HepG2 (cell line): ENCODE results near the gene SAMSN1. TPM values are rescaled to one million over a fixed set of nuclear protein-coding genes. Genes with fewer than 3 reads are reported as not detected.

Source experiments
- ATAC-seq: fragments of 200-7000 bp; cut with Tn5 transposase; 3 replicates; pipeline ENCODE4 v1.9.1; 2020; ENCODE audit warnings: mild to moderate bottlenecking, moderate library complexity
- BruUV-seq: library from RNA; stranded (reverse); fragments of 400-500 nt; replicated peaks from 2 replicates; lab custom pipeline; 2021; lab: Mats Ljungman, UMichigan
- CTCF ChIA-PET: fragments of 300-600 bp; formaldehyde crosslinking; extraction: SDS; loops from one replicate; lab custom pipeline; 2021; ENCODE audit warnings: low total read pairs, inconsistent platforms, low intra/inter-chr PET ratio; lab: Yijun Ruan, JAX
- POLR2A ChIA-PET: fragments of 350-600 bp; sonication (Branson Sonifier 250); formaldehyde crosslinking; loops from one replicate; lab custom pipeline; 2020; ENCODE audit warnings: antibody characterized with exemption, inconsistent platforms; lab: Yijun Ruan, JAX
- DNase-seq: peaks from one replicate; pipeline ENCODE4 v3.0.0-alpha.2; 2015; ENCODE audit warnings: low spot score
- FAIRE-seq: peaks from 3 replicates; lab custom pipeline; 2011; peaks lifted over from hg19 to GRCh38; lab: Jason Lieb, UNC
- H2AFZ ChIP-seq: one replicate; pipeline ENCODE4 v1.6.1; 2011; ENCODE audit warnings: low read length, inconsistent platforms
- H3K27ac ChIP-seq: fragments of 300-600 bp; 3 replicates; pipeline ENCODE4 v1.8.0; 2011; ENCODE audit warnings: mixed run types, mild to moderate bottlenecking, mixed read lengths, low read length, inconsistent platforms; ENCODE audit not compliant: insufficient read depth; ENCODE audit errors: extremely low read length
- H3K27me3 ChIP-seq, 2 experiments: fragments of 200-600 bp in 1 of 2; 2 replicates in 1 of 2; 3 replicates in 1 of 2; pipeline versions ENCODE4 v1.6.0 to v1.8.0; 2011; ENCODE audit warnings: low read length in 2 of 2, mild to moderate bottlenecking in 2 of 2, moderate library complexity in 2 of 2, inconsistent platforms in 1 of 2; ENCODE audit not compliant: insufficient read depth in 2 of 2, control insufficient read depth in 1 of 2
- H3K36me3 ChIP-seq, 2 experiments: fragments of 200-600 bp in 1 of 2; replicated peaks in 1 of 2; 2 replicates in 1 of 2; 3 replicates in 1 of 2; pipeline versions ENCODE4 v1.5.1 to v1.8.0; 2011; ENCODE audit warnings: low read length in 2 of 2, inconsistent platforms in 1 of 2; ENCODE audit not compliant: insufficient read depth in 2 of 2, control insufficient read depth in 1 of 2
- H3K4me1 ChIP-seq: 2 replicates; pipeline ENCODE4 v1.5.1; 2012; ENCODE audit warnings: low read length, inconsistent platforms; ENCODE audit not compliant: insufficient read depth
- H3K4me2 ChIP-seq: 2 replicates; pipeline ENCODE4 v1.6.0; 2011; ENCODE audit warnings: low read depth, low read length, inconsistent platforms
- H3K4me3 ChIP-seq, 3 experiments: fragments of 200-600 bp in 1 of 3; sonication (generic), shearing (Covaris generic) in 1 of 3; replicated peaks in 1 of 3; 2 replicates each; pipeline ENCODE4 v1.5.1; 2011 to 2016; ENCODE audit warnings: low read length in 3 of 3, inconsistent platforms in 2 of 3, low read depth in 2 of 3, mild to moderate bottlenecking in 2 of 3, control low read depth in 1 of 3, mixed read lengths in 1 of 3; ENCODE audit not compliant: insufficient read depth in 1 of 3
- H3K79me2 ChIP-seq: one replicate; pipeline ENCODE4 v1.6.1; 2011; ENCODE audit warnings: low read length, inconsistent platforms; ENCODE audit not compliant: insufficient read depth
- H3K9ac ChIP-seq: 2 replicates; pipeline ENCODE4 v1.6.0; 2011; ENCODE audit warnings: mild to moderate bottlenecking, low read depth, low read length, inconsistent platforms; ENCODE audit not compliant: insufficient read depth
- H3K9me3 ChIP-seq: 2 replicates; pipeline ENCODE4 v1.5.1; 2012; ENCODE audit warnings: mild to moderate bottlenecking, low read length
- H4K20me1 ChIP-seq: 2 replicates; pipeline ENCODE4 v1.6.0; 2011; ENCODE audit warnings: inconsistent platforms, mild to moderate bottlenecking, low read length, moderate library complexity; ENCODE audit not compliant: insufficient read depth
- BCLAF1 ChIP-seq: fragments of 450-650 bp; IDR thresholded peaks from 2 replicates; pipeline ENCODE4 v1.6.1; 2017; ENCODE audit warnings: mild to moderate bottlenecking
- TFAP4 ChIP-seq: sonication (generic); IDR thresholded peaks from 2 replicates; pipeline ENCODE4 v1.6.1; 2016; ENCODE audit warnings: low read depth, borderline replicate concordance
- ZNF256 ChIP-seq: sonication (generic); formaldehyde crosslinking; conservative IDR thresholded peaks from 2 replicates; pipeline ENCODE4 v1.4.0; 2020; ENCODE audit warnings: missing genetic modification reagents
- ZNF260 ChIP-seq: sonication (generic); formaldehyde crosslinking; IDR thresholded peaks from 2 replicates; pipeline ENCODE4 v1.4.0; 2020; ENCODE audit warnings: missing genetic modification reagents, low read depth, mild to moderate bottlenecking, borderline replicate concordance
- WGBS: methylation state at CpG from one replicate; pipeline ENCODE4 v1.1.6; 2017; ENCODE audit warnings: low lambda C conversion rate; 5-methylcytosine and 5-hydroxymethylcytosine counted together
- in situ Hi-C: cut with HindIII; loops from 2 replicates; pipeline ENCODE4 v1.10.0; 2017; ENCODE audit warnings: low pct_unique_long_range_greater_than_20kb; ENCODE audit not compliant: extremely low pct_ligation_motif_present
- intact Hi-C: fragments of 100-400 bp; cut with micrococcal nuclease; formaldehyde crosslinking; loops from one replicate; pipeline ENCODE4 v1.10.0; 2022; ENCODE audit not compliant: unreplicated experiment
- polyA plus RNA-seq, 8 experiments: library from polyadenylated mRNA; depleted of rRNA in 3 of 8; stranded (reverse) in 7 of 8; unstranded in 1 of 8; fragments of >200 nt; fragmentation: Illumina TruSeq in 4 of 8; extraction: Trizol in 4 of 8; gene quantifications; 2 replicates each; pipeline versions ENCODE4 v1.2.1 to v1.2.3, GENCODE V29; 2011 to 2016; ENCODE audit warnings: low read depth in 4 of 8, missing spikeins in 1 of 8, mixed read lengths in 1 of 8; ENCODE audit not compliant: insufficient read depth in 1 of 8
- total RNA-seq, 5 experiments: library from RNA; depleted of rRNA; stranded (reverse); fragments of >200 nt; fragmentation: Illumina TruSeq; extraction: Trizol; gene quantifications; 2 replicates each; pipeline ENCODE4 v1.2.3, GENCODE V29; 2016; ENCODE audit warnings: low read depth in 1 of 5

Gene SAMSN1
- total and polyA plus RNA-seq, 2 of the 13 experiments (the other 11 are each of a cell fraction or from before 2014, with no cell fraction given): 0.09 TPM; not detected in 1

- no peaks in the 10 kb centered on the region for H3K4me1 ChIP-seq
- DNase-seq (no peak), ATAC-seq (no peak), FAIRE-seq (no peak)
- no peak overlapping the region for H3K4me2 ChIP-seq
- H3K9ac ChIP-seq: no peak overlapping the region
- CTCF ChIA-PET: no interaction called here
- TF ChIP-seq ZNF260 (CRISPR knock-in tag): no peak
- no peak for TF ChIP-seq ZNF256 (CRISPR knock-in tag)
- TF ChIP-seq BCLAF1: no peak
- H4K20me1 ChIP-seq: no peaks in the 10 kb centered on the region
- no peaks in the 10 kb centered on the region for H3K27me3 ChIP-seq
- H3K4me3 ChIP-seq: no peak overlapping the region
- in situ Hi-C loops: no loop called here
- no peaks in the 10 kb centered on the region for H3K79me2 ChIP-seq
- no TSS peak for BruUV-seq
- POLR2A ChIA-PET: no interaction called here
- no peaks in the 10 kb centered on the region for H3K36me3 ChIP-seq
- no peaks in the 10 kb centered on the region for H3K9me3 ChIP-seq
- H2AFZ ChIP-seq: no peak overlapping the region
- intact Hi-C loops: no loop called here
- H3K27ac ChIP-seq: no peak overlapping the region
Measured at GRCh38 chr21:14542638-14543037, 3.5 kb downstream of the SAMSN1 start.

- intact Hi-C loops: no loop called here
- no TSS peak for BruUV-seq
- H3K4me2 ChIP-seq: no peak overlapping the region
- TF ChIP-seq TFAP4: no peak
- TF ChIP-seq, all 625 proteins: peak for 0
- no peak for DNase-seq
- no peaks in the 10 kb centered on the region for H3K79me2 ChIP-seq
- in situ Hi-C loops: no loop called here
- H3K4me1 ChIP-seq: no peaks in the 10 kb centered on the region
- no peak for FAIRE-seq
- H3K27me3 ChIP-seq: no peaks in the 10 kb centered on the region
- no peaks in the 10 kb centered on the region for H4K20me1 ChIP-seq
- H3K9me3 ChIP-seq: no peaks in the 10 kb centered on the region
- H2AFZ ChIP-seq: no peak overlapping the region
- no peak overlapping the region for H3K27ac ChIP-seq
- 10% methylated on average over 8 of the region's 8 CpGs for WGBS
- no peak for ATAC-seq
- CTCF ChIA-PET: no interaction called here
- no peak overlapping the region for H3K9ac ChIP-seq
- no peaks in the 10 kb centered on the region for H3K36me3 ChIP-seq
- POLR2A ChIA-PET: no interaction called here
- no peak overlapping the region for H3K4me3 ChIP-seq
Measured at GRCh38 chr21:14541841-14542490, 4.1 kb downstream of the SAMSN1 start.
